Smooth muscle cell of the brain vasculature (primary cell): ENCODE data around the gene CHRM4.

ENCODE experiments used
- DNase-seq: peaks from one replicate; pipeline ENCODE4 v3.0.0-alpha.2; 2012; ENCODE audit warnings: low read depth, low spot score

The CHRM4 gene

DNA sequence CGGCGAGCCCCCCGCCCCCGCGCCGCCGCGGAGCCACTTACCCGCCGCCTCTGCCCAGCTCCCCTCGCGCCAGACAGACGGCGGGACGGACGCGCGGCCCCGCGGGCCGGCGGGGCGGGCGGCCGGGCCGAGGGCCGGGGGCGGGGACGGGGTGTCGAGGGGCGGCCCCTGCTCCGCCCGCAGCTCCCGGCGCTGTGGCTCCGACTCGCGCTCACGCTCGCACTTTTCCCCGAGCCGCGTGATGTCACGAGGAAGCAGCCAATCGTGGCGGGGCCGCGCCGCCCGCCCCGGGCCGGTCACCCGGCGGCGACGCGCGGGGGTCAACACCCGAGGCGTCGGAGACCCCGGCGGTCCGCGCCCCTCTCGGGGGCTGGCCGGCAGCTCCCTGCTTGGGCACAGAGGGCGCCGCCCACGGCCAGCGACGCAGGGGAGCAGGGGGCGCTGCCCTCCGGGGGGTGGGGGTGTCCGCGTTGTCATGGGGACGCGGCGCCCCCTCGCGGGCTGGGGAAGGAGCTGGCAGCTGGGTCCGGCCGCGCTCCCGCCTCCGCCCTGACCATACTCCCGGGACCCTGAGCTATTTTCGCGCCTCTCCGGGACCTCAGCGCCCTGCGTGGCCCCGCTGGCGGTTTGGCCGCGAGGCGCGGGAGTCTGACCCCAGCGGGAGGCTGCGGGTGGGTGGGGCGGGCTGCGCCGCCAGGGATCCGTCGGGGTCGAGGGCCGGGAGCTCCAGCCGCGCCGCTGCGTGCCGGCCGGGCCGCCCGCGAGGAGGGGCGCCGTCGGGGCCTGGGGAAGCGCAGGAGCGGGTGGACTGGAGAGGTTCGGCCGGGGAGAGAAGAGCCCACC lies at the start of gene CHRM4:
TSS of gene CHRM4 (minus strand) at position 199 of the 843 bp plus-strand sequence. CDS start 5,219 bp downstream, outside the sequence.
- no peak for DNase-seq

DNA sequence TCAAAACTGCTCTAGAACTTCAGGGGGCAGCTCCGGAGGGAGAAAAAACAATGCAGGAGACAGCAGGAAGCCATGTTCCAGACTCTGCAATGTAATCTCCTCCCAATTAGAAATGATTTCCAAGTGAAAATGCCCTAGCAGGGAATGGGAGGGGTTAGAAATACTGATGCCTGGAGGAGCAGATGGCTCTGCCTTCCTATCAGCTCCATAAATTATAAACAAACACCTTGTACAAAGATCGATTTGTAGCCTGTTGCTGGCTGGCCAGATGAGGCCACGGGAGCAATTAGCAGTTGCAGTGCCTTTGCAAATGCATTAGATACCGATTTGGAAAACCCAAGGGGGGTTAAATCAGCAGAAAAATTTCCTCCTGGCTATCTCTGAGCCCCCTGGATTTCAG lies 46.6 kb upstream of the CHRM4 start:
- no peak for DNase-seq

GRCh38 chr11:46437122-46437689 lies 45.6 kb upstream of the CHRM4 start:
- DNase-seq = no peak

DNA sequence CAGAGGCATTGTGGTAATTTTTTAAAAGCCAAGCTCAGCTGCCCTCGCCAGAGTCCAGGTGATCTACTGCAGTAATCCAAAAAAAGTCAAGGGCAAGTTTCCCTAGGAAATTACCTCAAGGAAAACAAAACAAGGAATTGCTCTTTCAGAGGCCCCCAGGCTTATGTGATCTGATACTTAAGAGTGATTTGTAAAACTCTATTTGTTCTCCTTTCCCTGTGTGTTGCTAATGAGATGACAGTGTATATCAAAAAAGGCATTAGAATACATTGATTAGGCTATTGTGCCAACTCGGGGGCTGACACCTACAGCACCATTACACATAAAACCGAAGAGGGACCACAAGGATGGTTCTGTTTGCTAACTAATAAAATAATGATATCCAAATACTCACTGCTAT lies 44.5 kb upstream of the CHRM4 start:
- DNase-seq = no peak

GRCh38 chr11:46435679-46436078 lies 44.1 kb upstream of the CHRM4 start:
- no peak for DNase-seq

DNA sequence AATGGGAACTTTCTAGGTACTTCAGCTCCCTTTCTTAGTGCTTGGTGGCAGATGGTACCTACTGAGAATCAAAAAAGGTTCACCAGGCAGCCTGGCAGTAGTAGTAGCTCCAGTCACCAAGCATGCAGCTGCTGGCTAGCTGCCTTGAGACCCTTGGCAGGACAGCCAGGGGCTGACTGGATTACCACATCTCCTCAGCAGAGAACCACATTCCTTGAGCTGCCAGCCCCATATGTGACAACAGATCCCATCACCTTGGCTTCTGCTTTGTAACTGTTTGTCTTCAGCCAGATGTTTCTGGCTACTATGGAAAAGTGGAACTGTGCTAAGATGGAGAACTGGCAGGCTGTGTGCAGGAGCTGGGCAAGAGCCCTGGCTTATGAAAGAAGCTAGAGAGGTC lies 39.6 kb upstream of the CHRM4 start:
- DNase-seq = no peak

GRCh38 chr11:46429717-46430116 lies 38.1 kb upstream of the CHRM4 start:
- DNase-seq = no peak

GRCh38 chr11:46427364-46427763 lies 35.8 kb upstream of the CHRM4 start:
- no peak for DNase-seq

DNA sequence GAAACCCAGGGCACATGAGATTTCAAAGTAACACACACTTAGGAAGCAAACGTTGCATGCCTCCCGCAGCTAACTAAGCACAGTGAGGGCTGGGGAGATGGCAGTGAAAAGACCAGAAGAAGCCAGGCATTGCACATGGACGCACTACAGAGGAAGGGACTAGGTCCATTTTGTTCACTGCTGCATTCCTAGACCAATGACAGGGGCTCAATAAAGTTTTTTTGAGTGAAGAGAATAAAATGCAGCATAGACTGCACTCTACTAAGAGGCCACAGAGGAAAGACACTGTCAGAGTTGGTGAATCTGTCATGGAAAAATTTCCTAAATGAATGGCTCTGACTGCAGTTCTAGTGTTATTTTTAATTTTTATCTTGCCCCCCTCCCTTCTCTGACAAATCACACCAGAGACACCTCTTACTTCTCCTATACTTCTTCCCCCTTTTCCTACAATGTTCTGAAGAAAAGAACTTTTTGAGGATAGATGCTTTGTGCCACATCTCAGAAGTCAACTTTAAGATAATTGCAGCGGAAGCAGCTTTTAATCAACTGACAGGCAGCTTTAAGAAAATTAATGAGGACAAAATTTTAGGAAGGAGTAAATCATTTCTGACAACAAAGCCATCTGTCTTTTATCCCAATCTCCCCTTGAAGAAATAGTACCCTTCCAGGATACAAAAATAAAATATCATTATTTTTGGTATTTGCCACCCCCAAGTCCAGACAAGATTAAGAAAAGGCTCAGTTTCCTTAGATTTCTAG lies 34.8 kb upstream of the CHRM4 start:
- DNase-seq = no peak

- DNase-seq = no peak
Observed at GRCh38 chr11:46422588-46422987, 31.0 kb upstream of the CHRM4 start.

- no peak for DNase-seq
Observed at GRCh38 chr11:46421257-46421880, 29.8 kb upstream of the CHRM4 start.

DNA sequence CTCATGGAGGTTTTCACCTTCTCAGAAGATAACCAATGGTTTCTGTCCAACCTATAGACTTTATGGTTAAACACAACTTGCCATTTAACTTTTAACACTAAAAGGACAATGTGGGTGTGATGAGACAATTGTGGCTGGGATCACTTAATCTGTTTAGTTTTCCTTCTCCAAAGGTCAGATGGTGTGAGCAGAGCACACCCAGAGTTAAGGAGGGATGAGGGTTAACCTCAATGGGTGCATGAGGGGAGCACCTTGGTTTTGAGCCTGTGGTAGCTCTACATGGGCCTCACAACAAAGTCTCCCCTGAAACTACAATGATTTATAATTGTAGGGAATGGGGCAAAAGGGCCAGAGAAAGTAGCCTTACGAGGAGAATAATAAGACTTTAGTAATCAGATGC lies 28.9 kb upstream of the CHRM4 start:
- DNase-seq = no peak

DNA sequence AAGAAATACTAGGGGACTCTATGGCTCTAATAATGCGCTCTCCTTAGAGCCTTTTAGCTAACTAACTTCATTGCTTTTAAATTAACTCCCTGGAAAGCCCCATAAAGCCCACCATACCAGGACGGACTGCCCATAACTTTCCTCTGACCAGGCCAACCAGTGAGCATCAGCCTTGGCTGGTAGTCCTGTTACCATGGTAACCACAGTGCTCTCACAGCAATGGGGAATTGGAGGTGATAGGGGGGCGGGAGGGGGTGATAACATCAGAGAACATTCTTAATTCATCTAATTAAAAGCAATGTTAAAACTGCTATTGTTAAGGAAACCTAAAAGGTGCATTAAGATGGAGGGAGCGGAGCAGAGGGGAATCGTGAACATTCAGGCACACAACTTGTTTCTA lies 27.2 kb upstream of the CHRM4 start:
- DNase-seq = no peak

DNA sequence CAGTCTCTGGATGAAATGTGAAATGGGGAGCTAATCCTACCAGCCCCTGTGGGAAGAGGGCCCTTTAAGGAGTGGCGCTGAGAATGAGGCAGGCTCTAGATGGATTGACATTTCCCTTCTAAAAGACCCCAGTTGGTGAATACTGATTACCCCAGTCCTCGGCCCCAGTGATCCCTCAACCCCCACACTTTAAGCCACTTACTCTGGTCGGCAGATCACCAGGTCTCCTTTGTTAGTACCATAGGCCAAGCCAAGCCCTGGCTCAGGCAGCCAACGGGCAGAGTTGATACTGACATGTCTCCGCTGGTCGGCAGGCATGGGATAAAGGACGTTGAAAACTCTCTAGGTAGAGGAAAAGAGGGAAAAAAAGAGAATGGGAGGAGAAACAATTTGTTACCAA lies 26.1 kb upstream of the CHRM4 start:
- DNase-seq = no peak

DNA sequence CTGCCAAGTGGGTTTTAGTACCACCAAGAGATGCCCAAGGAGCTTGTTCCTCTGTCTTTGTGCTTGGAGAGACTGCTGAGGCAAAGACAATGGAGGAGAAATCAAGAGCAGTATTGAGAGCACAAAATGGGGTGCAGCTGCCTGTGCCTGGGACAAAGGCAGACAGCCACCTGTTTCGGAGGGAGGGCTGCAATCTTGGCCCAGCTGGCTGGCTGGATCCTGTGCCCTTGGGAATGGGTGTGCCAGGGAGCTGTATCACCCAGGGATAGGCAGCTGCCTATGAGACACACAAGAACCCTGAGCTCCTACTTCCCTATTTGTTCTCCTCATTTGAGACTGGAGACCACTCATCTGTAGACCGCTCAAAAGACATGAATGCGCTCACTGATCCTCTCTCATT lies 23.3 kb upstream of the CHRM4 start:
- no peak for DNase-seq

DNA sequence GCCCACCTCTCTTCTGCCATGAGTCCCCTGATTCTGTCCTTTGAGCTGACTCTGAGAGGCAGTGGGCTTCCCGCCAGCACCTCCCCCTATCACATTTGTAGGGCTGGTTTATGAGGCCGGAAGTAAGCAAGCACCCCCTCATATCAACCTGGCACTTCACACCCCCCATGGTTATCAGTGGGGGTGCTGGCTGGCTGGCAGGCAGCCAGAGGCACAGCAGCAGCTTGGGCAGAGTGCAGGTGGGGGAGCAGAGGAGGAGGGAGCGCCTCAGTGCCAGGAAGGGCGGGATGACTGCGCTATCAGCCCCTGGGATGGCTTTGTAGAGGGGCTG lies 22.9 kb upstream of the CHRM4 start:
- DNase-seq = no peak

DNA sequence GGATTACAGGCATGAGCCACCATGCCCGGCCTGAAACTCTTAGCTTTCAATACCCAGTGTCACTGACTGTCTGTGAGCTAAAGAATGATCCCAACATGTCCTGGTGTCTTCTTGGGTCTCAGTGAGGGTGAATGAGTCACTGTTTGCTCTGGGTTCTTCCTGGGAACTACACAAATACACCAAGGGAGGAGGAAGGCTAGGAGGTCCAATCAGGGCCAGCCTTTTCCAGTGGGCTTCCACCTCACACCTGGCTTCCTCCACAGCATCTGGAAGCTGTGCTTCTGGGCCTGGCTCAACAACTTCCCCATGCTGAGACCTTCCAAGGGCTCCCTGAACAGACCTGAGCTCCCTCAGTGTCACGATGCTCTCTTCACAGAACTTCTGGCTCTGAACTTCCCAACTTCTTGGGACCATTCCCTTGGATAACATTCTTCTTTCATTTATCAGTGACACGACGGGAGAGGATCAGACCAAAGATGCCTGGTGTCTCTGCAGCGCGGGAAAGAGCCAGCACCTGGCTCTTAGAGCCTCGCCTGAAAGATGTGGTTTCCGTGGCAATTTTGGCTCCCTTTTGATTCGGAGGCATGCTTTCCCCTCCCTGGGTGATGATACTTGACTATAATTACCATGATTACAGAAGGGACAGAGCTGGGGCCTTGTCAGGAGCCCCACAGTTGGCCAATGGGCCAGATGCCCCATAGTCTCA lies 22.3 kb upstream of the CHRM4 start:
- no peak for DNase-seq

GRCh38 chr11:46410021-46410420 lies 18.4 kb upstream of the CHRM4 start:
- no peak for DNase-seq

GRCh38 chr11:46408407-46408986 lies 16.9 kb upstream of the CHRM4 start:
- DNase-seq = no peak

DNA sequence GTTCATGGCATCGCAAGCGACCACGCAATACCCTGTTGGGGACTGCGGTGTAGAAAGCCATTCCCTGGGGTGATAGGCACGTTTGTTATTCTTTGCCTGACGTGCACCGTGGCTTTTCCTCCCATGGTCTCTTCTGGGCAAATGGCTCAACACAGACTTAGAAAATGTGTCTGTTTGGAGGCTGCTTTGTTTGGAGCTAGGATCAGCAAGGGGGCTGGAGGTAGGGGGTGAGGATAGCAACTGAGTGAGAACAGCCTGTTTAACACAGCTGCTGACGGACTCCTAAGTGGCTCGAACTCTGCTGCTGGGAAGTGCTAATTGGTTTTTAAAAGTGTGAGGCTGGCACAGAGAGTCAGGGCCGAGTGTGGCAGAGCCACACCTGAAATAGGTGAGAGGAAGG lies 16.1 kb upstream of the CHRM4 start:
- DNase-seq = no peak

GRCh38 chr11:46404476-46405017 lies 13.0 kb upstream of the CHRM4 start:
- no peak for DNase-seq
